ENCODE results near the gene KRT1.

KRT1 gene

GRCh38 chr12:52667509-52667908 is 12.7 kb downstream of the KRT1 start:
- H3K4me3 ChIP-seq (ENCODE audit: low read depth, low read length), result no peak overlapping the region
- DNase-seq (ENCODE audit: low read depth), result no peak

- H3K4me3 ChIP-seq (ENCODE audit: low read depth, low read length), result no peak overlapping the region
- no peak for DNase-seq (ENCODE audit: low read depth)
Measured at GRCh38 chr12:52666471-52666870, 13.7 kb downstream of the KRT1 start.

GRCh38 chr12:52663420-52663819 is 16.8 kb downstream of the KRT1 start:
- no peak overlapping the region for H3K4me3 ChIP-seq (ENCODE audit: low read depth, low read length)
- no peak for DNase-seq (ENCODE audit: low read depth)

- H3K4me3 ChIP-seq (ENCODE audit: low read depth, low read length), result no peak overlapping the region
- DNase-seq (ENCODE audit: low read depth), result no peak
Measured at GRCh38 chr12:52662918-52663229, 17.3 kb downstream of the KRT1 start.

DNA sequence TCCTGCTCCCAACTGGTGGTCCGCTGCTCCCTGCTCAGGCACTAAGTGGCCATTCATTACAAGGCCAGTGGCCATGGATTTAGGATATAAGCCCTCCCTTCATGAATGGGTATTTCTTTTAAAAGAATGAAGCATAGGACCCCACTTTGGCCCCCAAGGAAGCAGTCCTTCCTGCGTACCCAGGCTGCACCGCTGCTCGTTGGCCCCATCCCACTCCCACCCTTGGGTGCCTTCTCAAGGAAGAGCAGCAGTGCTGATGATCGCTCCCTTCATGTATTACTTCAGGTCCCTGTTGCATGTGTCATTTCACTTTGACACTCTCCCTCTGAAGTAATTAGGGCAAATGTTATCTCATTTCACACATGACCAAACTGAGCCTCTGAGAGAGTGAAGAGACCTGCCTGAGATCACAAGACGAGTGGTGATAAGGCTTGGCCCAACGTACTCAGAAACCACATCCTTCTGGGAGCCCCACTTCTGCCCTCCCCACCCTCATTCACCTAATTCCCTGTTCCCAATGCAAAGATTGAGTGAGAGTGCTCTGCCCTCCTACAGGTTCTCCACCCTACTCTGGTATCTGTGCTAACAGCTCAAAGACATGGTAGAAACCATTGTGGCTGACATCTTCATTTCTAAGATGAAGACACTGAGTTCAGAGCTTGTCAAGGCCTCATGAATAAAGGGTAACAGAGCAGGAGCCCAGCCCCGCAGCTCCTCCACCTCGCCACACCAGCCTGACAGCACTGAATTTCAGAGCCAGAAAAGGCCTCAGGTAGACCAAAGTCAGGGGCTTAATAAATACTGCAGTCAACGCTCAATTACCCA is 17.9 kb downstream of the KRT1 start:
- H3K4me3 ChIP-seq (ENCODE audit: low read depth, low read length), result no peak overlapping the region
- no peak for DNase-seq (ENCODE audit: low read depth)

- H3K4me3 ChIP-seq (ENCODE audit: low read depth, low read length), result no peak overlapping the region
- no peak for DNase-seq (ENCODE audit: low read depth)
Measured at GRCh38 chr12:52661668-52662067, 18.5 kb downstream of the KRT1 start.

- no peak for DNase-seq (ENCODE audit: low read depth)
- no peak overlapping the region for H3K4me3 ChIP-seq (ENCODE audit: low read depth, low read length)
Measured at GRCh38 chr12:52660934-52661499, 19.2 kb downstream of the KRT1 start.

- no peak overlapping the region for H3K4me3 ChIP-seq (ENCODE audit: low read depth, low read length)
- no peak for DNase-seq (ENCODE audit: low read depth)
Measured at GRCh38 chr12:52659951-52660350, 20.3 kb downstream of the KRT1 start.

DNA sequence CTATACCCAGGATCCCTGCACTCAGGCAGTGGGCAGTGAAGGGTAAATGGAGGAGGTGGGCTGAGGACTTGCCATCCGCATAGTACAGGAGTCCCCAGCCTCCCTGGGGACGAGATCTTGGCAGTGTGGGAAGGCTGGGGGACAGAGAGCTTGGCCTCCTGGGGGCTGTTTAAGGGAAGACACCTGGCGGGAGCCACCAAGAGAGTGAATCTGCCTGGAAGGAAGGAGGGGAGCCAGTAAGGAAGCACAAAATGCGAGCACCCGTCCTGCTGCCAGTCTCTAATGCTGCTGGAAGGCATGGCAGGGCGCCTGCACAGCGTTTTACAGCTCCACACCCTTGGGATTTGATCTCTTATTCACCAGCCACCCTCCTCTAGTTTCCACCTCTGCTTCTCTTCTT is 20.8 kb downstream of the KRT1 start:
- no peak for DNase-seq (ENCODE audit: low read depth)
- no peak overlapping the region for H3K4me3 ChIP-seq (ENCODE audit: low read depth, low read length)

GRCh38 chr12:52658196-52658595 is 22.0 kb downstream of the KRT1 start:
- DNase-seq (ENCODE audit: low read depth), result no peak
- H3K4me3 ChIP-seq (ENCODE audit: low read depth, low read length), result no peak overlapping the region

GRCh38 chr12:52657250-52657902 is 22.8 kb downstream of the KRT1 start:
- no peak overlapping the region for H3K4me3 ChIP-seq (ENCODE audit: low read depth, low read length)
- no peak for DNase-seq (ENCODE audit: low read depth)

- H3K4me3 ChIP-seq (ENCODE audit: low read depth, low read length), result no peak overlapping the region
- no peak for DNase-seq (ENCODE audit: low read depth)
Measured at GRCh38 chr12:52656616-52657015, 23.6 kb downstream of the KRT1 start.

DNA sequence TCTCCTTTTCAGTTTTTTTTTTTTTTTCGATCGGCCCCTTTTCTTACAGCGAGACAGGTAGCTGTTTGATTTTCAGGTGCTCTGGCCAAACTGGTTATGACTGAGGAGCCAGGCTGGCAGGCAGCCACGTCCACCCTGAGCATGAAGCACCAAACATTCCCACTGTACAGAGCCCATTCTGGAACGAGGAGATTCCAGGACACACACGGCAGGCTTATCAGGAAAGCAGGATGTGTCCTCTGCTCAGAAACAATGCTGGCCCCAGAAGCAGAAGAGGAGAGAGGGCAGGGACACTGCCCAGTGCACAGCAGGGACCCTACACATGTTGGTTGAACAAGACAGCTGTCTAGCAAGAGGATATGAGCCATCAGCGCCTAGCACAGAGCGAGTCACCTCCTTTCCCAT is 24.5 kb downstream of the KRT1 start:
- no peak overlapping the region for H3K4me3 ChIP-seq (ENCODE audit: low read depth, low read length)
- DNase-seq (ENCODE audit: low read depth), result no peak

DNA sequence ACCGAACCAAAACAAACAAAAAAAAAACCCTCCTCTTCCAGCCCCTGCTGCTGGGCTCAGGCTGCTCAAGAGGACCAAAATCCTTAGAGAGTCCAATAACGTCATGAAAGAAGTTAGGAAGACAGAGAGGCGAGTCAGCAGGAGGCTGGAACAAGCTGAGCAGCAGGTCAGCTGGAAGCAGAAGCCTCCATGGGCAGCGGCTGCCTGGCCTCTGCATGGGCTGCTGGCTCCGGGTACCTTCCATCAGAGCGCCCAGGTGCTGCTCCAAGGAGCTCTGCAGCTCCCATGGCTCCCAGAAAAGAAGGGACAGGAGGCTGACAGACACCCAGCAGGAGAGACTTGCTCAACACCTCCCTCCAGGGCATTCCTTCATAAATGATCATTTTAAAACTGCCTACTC is 25.0 kb downstream of the KRT1 start:
- DNase-seq (ENCODE audit: low read depth), result no peak
- H3K4me3 ChIP-seq (ENCODE audit: low read depth, low read length), result no peak overlapping the region

DNA sequence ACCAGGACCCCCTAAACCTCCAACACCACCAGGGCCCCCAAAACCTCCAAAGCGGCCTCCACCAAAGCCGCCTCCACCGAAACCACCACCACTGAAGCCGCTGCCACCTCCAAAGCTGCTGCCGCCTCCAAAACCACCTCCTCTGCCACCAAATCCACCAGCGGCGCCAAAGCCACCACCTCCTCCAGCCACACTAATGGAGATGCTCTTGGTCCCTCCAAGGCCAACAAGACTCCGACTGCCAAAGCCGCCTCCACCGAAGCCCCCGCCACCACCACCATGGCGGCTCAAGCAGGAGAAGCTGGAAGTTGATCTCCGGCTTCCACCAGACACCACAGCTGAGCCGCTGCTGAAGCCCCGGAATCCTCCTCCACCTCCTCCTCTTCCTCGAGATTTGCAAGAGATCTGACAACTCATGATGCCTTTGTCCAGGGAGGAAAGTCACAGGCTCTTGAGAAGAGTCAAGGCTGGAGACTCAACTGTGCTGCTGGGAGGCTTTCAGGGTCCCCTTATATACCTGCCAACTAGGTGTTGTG is 28.4 kb downstream of the KRT1 start, which contains the start of gene KRT2:
KRT2 (minus strand) TSS at position 486 of the 536 bp plus-strand sequence; CDS start at position 417, 69 bp downstream.
- DNase-seq (ENCODE audit: low read depth), result no peak
- H3K4me3 ChIP-seq (ENCODE audit: low read depth, low read length), result no peak within 1 kb of the TSS

GRCh38 chr12:52650520-52651081 is 29.6 kb downstream of the KRT1 start:
- H3K4me3 ChIP-seq (ENCODE audit: low read depth, low read length), result no peak overlapping the region
- no peak for DNase-seq (ENCODE audit: low read depth)

- no peak for DNase-seq (ENCODE audit: low read depth)
- H3K4me3 ChIP-seq (ENCODE audit: low read depth, low read length), result no peak overlapping the region
Measured at GRCh38 chr12:52649066-52649465, 31.1 kb downstream of the KRT1 start.

DNA sequence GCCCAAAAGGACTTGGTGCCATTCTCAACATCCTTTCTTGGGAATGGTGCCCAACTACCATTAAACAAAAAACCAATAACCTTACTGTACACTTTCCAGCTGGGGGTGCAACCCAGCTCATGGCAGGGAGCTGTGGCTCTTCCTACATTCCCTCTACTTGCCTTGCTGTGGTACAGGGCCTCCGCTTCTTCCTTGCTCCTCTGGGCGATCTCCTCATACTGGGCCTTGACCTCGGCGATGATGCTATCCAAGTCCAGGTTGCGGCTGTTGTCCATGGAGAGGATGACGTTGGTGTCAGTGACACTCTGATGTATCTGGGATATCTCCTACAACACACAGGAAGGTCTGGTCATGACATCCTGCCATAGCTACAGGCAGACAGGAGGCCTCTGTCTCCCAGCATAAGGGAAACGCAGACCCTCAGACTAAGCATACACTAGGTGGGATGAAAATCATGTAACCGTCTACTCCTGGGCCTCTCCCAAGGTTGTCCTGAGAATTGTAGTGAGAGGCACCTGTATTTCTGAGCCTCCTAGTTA is 32.1 kb downstream of the KRT1 start:
- no peak for DNase-seq (ENCODE audit: low read depth)
- no peak overlapping the region for H3K4me3 ChIP-seq (ENCODE audit: low read depth, low read length)

DNA sequence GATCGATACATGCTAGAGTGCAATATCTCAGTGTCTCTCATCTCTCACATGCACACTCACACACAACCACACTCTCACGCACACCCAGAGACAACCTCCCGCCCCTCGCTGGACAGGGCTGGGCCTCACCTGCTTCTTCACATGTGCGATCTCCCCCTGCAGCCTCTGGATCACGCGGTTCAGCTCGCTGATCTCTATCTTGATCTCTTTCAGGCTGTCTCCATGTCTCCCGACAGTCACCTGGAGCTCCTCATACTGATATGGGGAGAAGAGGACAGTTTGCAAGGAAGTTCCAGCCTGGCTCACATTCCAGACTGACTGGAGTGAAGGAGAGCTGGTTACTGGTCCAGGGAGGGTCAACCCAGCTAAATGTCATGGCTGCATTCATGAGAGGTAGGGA is 32.6 kb downstream of the KRT1 start:
- H3K4me3 ChIP-seq (ENCODE audit: low read depth, low read length), result no peak overlapping the region

DNA sequence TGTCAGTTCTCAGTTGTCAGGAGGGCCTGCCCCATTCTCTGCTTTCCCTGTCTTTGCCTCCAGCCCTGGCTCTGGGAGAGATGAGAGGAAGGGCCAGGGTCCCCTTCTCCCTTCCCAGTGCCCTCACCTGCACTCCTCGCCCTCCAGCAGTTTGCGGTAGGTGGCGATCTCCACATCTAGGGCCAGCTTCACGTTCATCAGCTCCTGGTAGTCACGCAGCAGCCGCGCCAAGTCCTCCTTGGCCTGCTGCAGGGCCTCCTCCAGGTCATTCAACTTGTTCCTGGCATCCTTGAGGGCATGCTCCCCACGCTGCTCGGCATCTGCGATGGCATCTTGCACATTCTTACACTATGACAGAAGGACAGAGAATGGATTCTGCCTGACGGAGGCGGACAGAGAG is 33.6 kb downstream of the KRT1 start:
- DNase-seq (ENCODE audit: low read depth), result no peak

More for the DNA sequence above, 32.6 kb downstream of the KRT1 start:
- DNase-seq (ENCODE audit: low read depth), result no peak

More for the DNA sequence above, 33.6 kb downstream of the KRT1 start:
- H3K4me3 ChIP-seq (ENCODE audit: low read depth, low read length), result no peak overlapping the region

Data from skeletal muscle cell (primary cell).